Panc1 (cell line): Measurements from ENCODE around the gene MOV10L1. TPM values are rescaled to one million over a fixed set of nuclear protein-coding genes. Genes with fewer than 3 reads are reported as not detected.

Experiments used
- ATAC-seq: fragments of 200-7000 bp; cut with Tn5 transposase; 2 replicates; pipeline ENCODE4 v1.9.1; 2020; ENCODE audit warnings: mild to moderate bottlenecking, moderate library complexity
- BruUV-seq: library from RNA; stranded (reverse); fragments of 400-500 nt; replicated peaks from 2 replicates; lab custom pipeline; 2021; lab: Mats Ljungman, UMichigan
- CTCF ChIA-PET: fragments of 300-600 bp; sonication (Branson Sonifier 250); formaldehyde crosslinking; loops from one replicate; lab custom pipeline; 2022; ENCODE audit warnings: antibody characterized with exemption; lab: Charles Lee
- POLR2A ChIA-PET: fragments of 300-600 bp; sonication (Branson Sonifier 250); formaldehyde crosslinking; loops from one replicate; lab custom pipeline; 2022; ENCODE audit warnings: antibody characterized with exemption; lab: Charles Lee
- DNase-seq: peaks from one replicate; pipeline ENCODE4 v3.0.0-alpha.2; 2010; ENCODE audit warnings: low read depth, low spot score
- H3K27ac ChIP-seq: 2 replicates; pipeline ENCODE4 v1.5.1; 2011; ENCODE audit warnings: mild to moderate bottlenecking, low read length, inconsistent platforms
- H3K27me3 ChIP-seq: fragments of 200-500 bp; sonication (Bioruptor generic); 2 replicates; pipeline ENCODE4 v1.6.0; 2014; ENCODE audit warnings: low read length, inconsistent platforms; ENCODE audit not compliant: control insufficient read depth, insufficient read depth
- H3K36me3 ChIP-seq: fragments of 200-500 bp; sonication (Bioruptor generic); 2 replicates; pipeline ENCODE4 v1.5.1; 2014; ENCODE audit warnings: inconsistent platforms, mild to moderate bottlenecking, low read length, moderate library complexity; ENCODE audit not compliant: control insufficient read depth, insufficient read depth
- H3K4me1 ChIP-seq: 2 replicates; pipeline ENCODE4 v1.5.1; 2011; ENCODE audit warnings: inconsistent platforms, mild to moderate bottlenecking, low read length, moderate library complexity; ENCODE audit not compliant: control insufficient read depth, insufficient read depth
- H3K4me3 ChIP-seq, 2 experiments: 2 replicates each; pipeline ENCODE4 v1.5.1; 2011 to 2012; ENCODE audit warnings: low read depth in 2 of 2, low read length in 2 of 2, mild to moderate bottlenecking in 2 of 2, inconsistent platforms in 1 of 2, moderate library complexity in 1 of 2
- H3K9me3 ChIP-seq: fragments of 200-500 bp; sonication (Bioruptor generic); 2 replicates; pipeline ENCODE4 v1.5.1; 2014; ENCODE audit warnings: low read depth, mild to moderate bottlenecking, inconsistent platforms, low read length, moderate library complexity; ENCODE audit not compliant: control insufficient read depth, insufficient read depth
- POLR2AphosphoS5 ChIP-seq: IDR thresholded peaks from 2 replicates; pipeline ENCODE4 v1.6.1; 2012; ENCODE audit warnings: mild to moderate bottlenecking, low read depth, low read length, moderate library complexity
- SIN3A ChIP-seq: IDR thresholded peaks from 2 replicates; pipeline ENCODE4 v1.6.1; 2012; ENCODE audit warnings: low read depth, mild to moderate bottlenecking, low read length, moderate library complexity, borderline replicate concordance; ENCODE audit not compliant: insufficient read depth
- TCF7L2 ChIP-seq: IDR thresholded peaks from 2 replicates; pipeline ENCODE4 v1.6.1; 2011; ENCODE audit warnings: mild to moderate bottlenecking, low read depth, low read length, inconsistent platforms
- in situ Hi-C: cut with HindIII; loops from 2 replicates; pipeline ENCODE4 v1.10.0; 2016; ENCODE audit warnings: low sequenced_read_pairs, low pct_unique_long_range_greater_than_20kb
- intact Hi-C: fragments of 100-400 bp; cut with micrococcal nuclease; formaldehyde crosslinking; loops from one replicate; pipeline ENCODE4 v1.10.0; 2022; ENCODE audit not compliant: unreplicated experiment
- total RNA-seq: library from RNA; stranded (reverse); gene quantifications from one replicate; pipeline ENCODE4 v1.2.1, GENCODE V29; 2021; ENCODE audit not compliant: unreplicated experiment
- TF ChIP-seq, protein P1 (sequence below), 2 experiments: IDR thresholded peaks; 2 replicates each; pipeline ENCODE4 v1.6.1; 2011 to 2012; ENCODE audit warnings: low read depth in 2 of 2, control low read depth in 1 of 2, low read length in 1 of 2, mild to moderate bottlenecking in 1 of 2, moderate library complexity in 1 of 2; ENCODE audit not compliant: insufficient read depth in 1 of 2
- TF ChIP-seq, protein P2 (sequence below): fragments of 450-650 bp; IDR thresholded peaks from 2 replicates; pipeline ENCODE4 v1.5.1; 2017; ENCODE audit warnings: mild to moderate bottlenecking

MOV10L1 gene
- total RNA-seq, 1 experiment from 2014 or later: 0.10 TPM

DNA sequence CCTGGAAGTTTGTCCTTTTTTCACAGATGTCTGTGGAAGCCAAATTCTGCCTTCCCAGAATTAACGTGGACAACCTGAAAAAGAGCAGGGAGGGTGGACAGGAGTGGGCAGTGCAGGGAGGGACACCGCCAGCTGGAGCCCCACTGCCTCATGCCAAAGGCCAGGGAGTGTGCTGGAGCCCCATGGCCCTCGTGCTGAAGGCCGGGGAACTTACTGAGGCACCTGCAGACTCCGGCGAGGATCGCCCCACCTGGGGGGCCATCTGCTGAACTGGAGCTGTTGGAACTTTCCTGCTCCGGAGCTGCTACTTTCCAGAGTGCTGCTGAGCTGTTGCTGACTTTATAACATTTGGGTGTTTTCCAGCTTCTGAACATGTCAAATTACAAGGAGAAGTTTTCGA lies 35.2 kb downstream of the MOV10L1 start:
- Histone ChIP-seq H3K27ac (no peak overlapping the region), H3K36me3 (no peaks in the 10 kb centered on the region), H3K27me3 (no peaks in the 10 kb centered on the region), H3K4me3 (no peak overlapping the region), H3K4me1 (no peaks in the 10 kb centered on the region), H3K9me3 (no peaks in the 10 kb centered on the region)
- BruUV-seq: no TSS peak
- ChIA-PET CTCF (interaction anchor here (0.6 kb wide), 1 partner anchor 18 kb away, joined by 6 read pairs; no protein-coding TSS in a partner anchor), POLR2A (no interaction called here)
- no peak for DNase-seq
- intact Hi-C loops (no loop called here), in situ Hi-C loops (no loop called here)
- TF ChIP-seq TCF7L2 (no peak), POLR2AphosphoS5 (no peak), SIN3A (no peak)
- TF ChIP-seq, protein P1, sequence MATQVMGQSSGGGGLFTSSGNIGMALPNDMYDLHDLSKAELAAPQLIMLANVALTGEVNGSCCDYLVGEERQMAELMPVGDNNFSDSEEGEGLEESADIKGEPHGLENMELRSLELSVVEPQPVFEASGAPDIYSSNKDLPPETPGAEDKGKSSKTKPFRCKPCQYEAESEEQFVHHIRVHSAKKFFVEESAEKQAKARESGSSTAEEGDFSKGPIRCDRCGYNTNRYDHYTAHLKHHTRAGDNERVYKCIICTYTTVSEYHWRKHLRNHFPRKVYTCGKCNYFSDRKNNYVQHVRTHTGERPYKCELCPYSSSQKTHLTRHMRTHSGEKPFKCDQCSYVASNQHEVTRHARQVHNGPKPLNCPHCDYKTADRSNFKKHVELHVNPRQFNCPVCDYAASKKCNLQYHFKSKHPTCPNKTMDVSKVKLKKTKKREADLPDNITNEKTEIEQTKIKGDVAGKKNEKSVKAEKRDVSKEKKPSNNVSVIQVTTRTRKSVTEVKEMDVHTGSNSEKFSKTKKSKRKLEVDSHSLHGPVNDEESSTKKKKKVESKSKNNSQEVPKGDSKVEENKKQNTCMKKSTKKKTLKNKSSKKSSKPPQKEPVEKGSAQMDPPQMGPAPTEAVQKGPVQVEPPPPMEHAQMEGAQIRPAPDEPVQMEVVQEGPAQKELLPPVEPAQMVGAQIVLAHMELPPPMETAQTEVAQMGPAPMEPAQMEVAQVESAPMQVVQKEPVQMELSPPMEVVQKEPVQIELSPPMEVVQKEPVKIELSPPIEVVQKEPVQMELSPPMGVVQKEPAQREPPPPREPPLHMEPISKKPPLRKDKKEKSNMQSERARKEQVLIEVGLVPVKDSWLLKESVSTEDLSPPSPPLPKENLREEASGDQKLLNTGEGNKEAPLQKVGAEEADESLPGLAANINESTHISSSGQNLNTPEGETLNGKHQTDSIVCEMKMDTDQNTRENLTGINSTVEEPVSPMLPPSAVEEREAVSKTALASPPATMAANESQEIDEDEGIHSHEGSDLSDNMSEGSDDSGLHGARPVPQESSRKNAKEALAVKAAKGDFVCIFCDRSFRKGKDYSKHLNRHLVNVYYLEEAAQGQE (IDR thresholded peaks at IDR 0.05; ENCODE audit: insufficient read depth in 1 of 2, low read depth in 2 of 2, low read length in 1 of 2): no peak
- TF ChIP-seq, protein P2, sequence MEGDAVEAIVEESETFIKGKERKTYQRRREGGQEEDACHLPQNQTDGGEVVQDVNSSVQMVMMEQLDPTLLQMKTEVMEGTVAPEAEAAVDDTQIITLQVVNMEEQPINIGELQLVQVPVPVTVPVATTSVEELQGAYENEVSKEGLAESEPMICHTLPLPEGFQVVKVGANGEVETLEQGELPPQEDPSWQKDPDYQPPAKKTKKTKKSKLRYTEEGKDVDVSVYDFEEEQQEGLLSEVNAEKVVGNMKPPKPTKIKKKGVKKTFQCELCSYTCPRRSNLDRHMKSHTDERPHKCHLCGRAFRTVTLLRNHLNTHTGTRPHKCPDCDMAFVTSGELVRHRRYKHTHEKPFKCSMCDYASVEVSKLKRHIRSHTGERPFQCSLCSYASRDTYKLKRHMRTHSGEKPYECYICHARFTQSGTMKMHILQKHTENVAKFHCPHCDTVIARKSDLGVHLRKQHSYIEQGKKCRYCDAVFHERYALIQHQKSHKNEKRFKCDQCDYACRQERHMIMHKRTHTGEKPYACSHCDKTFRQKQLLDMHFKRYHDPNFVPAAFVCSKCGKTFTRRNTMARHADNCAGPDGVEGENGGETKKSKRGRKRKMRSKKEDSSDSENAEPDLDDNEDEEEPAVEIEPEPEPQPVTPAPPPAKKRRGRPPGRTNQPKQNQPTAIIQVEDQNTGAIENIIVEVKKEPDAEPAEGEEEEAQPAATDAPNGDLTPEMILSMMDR: no peak
- no peak for ATAC-seq

GRCh38 chr22:50129121-50129736 lies 39.4 kb downstream of the MOV10L1 start:
- TF ChIP-seq, protein P1 (IDR thresholded peaks at IDR 0.05; ENCODE audit: insufficient read depth in 1 of 2, low read depth in 2 of 2, low read length in 1 of 2): no peak
- TF ChIP-seq, protein P2: no peak
- TF ChIP-seq SIN3A (no peak), TCF7L2 (no peak), POLR2AphosphoS5 (no peak)
- Histone ChIP-seq H3K27me3 (no peaks in the 10 kb centered on the region), H3K4me3 (no peak overlapping the region), H3K36me3 (no peaks in the 10 kb centered on the region), H3K4me1 (no peaks in the 10 kb centered on the region), H3K9me3 (no peaks in the 10 kb centered on the region), H3K27ac (no peak overlapping the region; the same call in 1 of the 2 replicates)
- BruUV-seq: no TSS peak
- POLR2A ChIA-PET: no interaction called here
- in situ Hi-C loops (no loop called here), intact Hi-C loops (no loop called here)
- CTCF ChIA-PET: no interaction called here
- ATAC-seq (no peak), DNase-seq (no peak)
